Skin epidermis (tissue), 12 donors: ENCODE results near the gene ITGAX.

Experiments
- H3K27ac ChIP-seq, 21 experiments: fragments of 200-600 bp; sonication (generic) in 11 of 21; one replicate each; pipeline ENCODE4 v1.5.0; 2020; ENCODE audit warnings: mild to moderate bottlenecking in 3 of 21, inconsistent platforms in 2 of 21, moderate library complexity in 2 of 21
- H3K4me3 ChIP-seq, 7 experiments: fragments of 200-600 bp; sonication (generic) in 2 of 7; one replicate each; pipeline ENCODE4 v1.5.0; 2020; ENCODE audit warnings: inconsistent platforms in 2 of 7, mild to moderate bottlenecking in 2 of 7, moderate library complexity in 1 of 7

Gene ITGAX

GRCh38 chr16:31367853-31368252 lies 12.9 kb downstream of the ITGAX start:
- no peak overlapping the region for H3K27ac ChIP-seq
- no peak overlapping the region for H3K4me3 ChIP-seq

- Histone ChIP-seq H3K27ac (no peak overlapping the region), H3K4me3 (no peak overlapping the region)
These were observed 16.0 kb downstream of the ITGAX start for GRCh38 chr16:31371008-31371407.

GRCh38 chr16:31371619-31372484 lies 16.9 kb downstream of the ITGAX start:
- no peak overlapping the region for H3K4me3 ChIP-seq
- no peak overlapping the region for H3K27ac ChIP-seq

- Histone ChIP-seq H3K4me3 (no peak overlapping the region), H3K27ac (no peak overlapping the region)
These were observed 18.3 kb downstream of the ITGAX start for GRCh38 chr16:31373235-31373634.

GRCh38 chr16:31375231-31375630 lies 20.3 kb downstream of the ITGAX start:
- Histone ChIP-seq H3K27ac (no peak overlapping the region), H3K4me3 (no peak overlapping the region)

- Histone ChIP-seq H3K27ac (no peak overlapping the region), H3K4me3 (no peak overlapping the region)
These were observed 21.7 kb downstream of the ITGAX start for GRCh38 chr16:31376705-31377104.

GRCh38 chr16:31377210-31377903 lies 22.4 kb downstream of the ITGAX start:
- H3K4me3 ChIP-seq = no peak overlapping the region
- H3K27ac ChIP-seq = no peak overlapping the region

- Histone ChIP-seq H3K27ac (no peak overlapping the region), H3K4me3 (no peak overlapping the region)
These were observed 25.2 kb downstream of the ITGAX start for GRCh38 chr16:31380201-31380600.

GRCh38 chr16:31382485-31383161 lies 27.6 kb downstream of the ITGAX start:
- H3K4me3 ChIP-seq = no peak overlapping the region
- no peak overlapping the region for H3K27ac ChIP-seq

GRCh38 chr16:31385680-31386079 lies 30.7 kb downstream of the ITGAX start:
- peak overlapping the region in 2 of 21 experiments; percentile 4 to 35 for H3K27ac ChIP-seq
- H3K4me3 ChIP-seq = no peak overlapping the region

GRCh38 chr16:31386157-31386984 lies 31.4 kb downstream of the ITGAX start:
- peak overlapping the region in 3 of 21 experiments; percentile 4 to 35 (median 32) for H3K27ac ChIP-seq
- H3K4me3 ChIP-seq = no peak overlapping the region

GRCh38 chr16:31388535-31388934 lies 33.6 kb downstream of the ITGAX start:
- Histone ChIP-seq H3K27ac (no peak overlapping the region), H3K4me3 (no peak overlapping the region)

GRCh38 chr16:31390504-31391041 lies 35.6 kb downstream of the ITGAX start:
- Histone ChIP-seq H3K4me3 (no peak overlapping the region), H3K27ac (no peak overlapping the region)

- no peak within 1 kb of the TSS for H3K27ac ChIP-seq
These were observed 38.1 kb downstream of the ITGAX start, which contains the start of gene ITGAD for GRCh38 chr16:31393056-31393455. Gene ITGAD (plus strand): TSS chr16:31393335. CDS start chr16:31393361, 26 bp downstream.

GRCh38 chr16:31395647-31396046 lies 40.7 kb downstream of the ITGAX start:
- Histone ChIP-seq H3K4me3 (no peak overlapping the region), H3K27ac (no peak overlapping the region)

More at GRCh38 chr16:31393056-31393455, 38.1 kb downstream of the ITGAX start, which contains the start of gene ITGAD:
- no peak within 1 kb of the TSS for H3K4me3 ChIP-seq

- H3K4me3 ChIP-seq = no peak overlapping the region
- no peak overlapping the region for H3K27ac ChIP-seq
These were observed 42.2 kb downstream of the ITGAX start for GRCh38 chr16:31397096-31397660.

GRCh38 chr16:31397701-31398100 lies 42.7 kb downstream of the ITGAX start:
- H3K27ac ChIP-seq = no peak overlapping the region
- no peak overlapping the region for H3K4me3 ChIP-seq

GRCh38 chr16:31400191-31400590 lies 45.2 kb downstream of the ITGAX start:
- H3K27ac ChIP-seq = no peak overlapping the region
- H3K4me3 ChIP-seq = no peak overlapping the region

GRCh38 chr16:31401436-31401835 lies 46.5 kb downstream of the ITGAX start:
- H3K27ac ChIP-seq = no peak overlapping the region
- H3K4me3 ChIP-seq = no peak overlapping the region
